SU-DHL-6 (cell line): ENCODE measurements around the gene STRBP.

ENCODE experiments used
- H2AFZ ChIP-seq: fragments of 200-600 bp; sonication (generic); 2 replicates; pipeline ENCODE4 v1.6.1; 2014; ENCODE audit warnings: low read depth, mild to moderate bottlenecking, moderate library complexity, mixed read lengths, antibody characterized with exemption, low read length; ENCODE audit not compliant: severe bottlenecking
- H3F3A ChIP-seq: fragments of 200-600 bp; shearing (Covaris generic); 2 replicates; pipeline ENCODE4 v1.6.0; 2016; ENCODE audit warnings: antibody characterized with exemption, mild to moderate bottlenecking; ENCODE audit not compliant: insufficient read depth
- H3K27ac ChIP-seq: fragments of 200-600 bp; sonication (generic); 2 replicates; pipeline ENCODE4 v1.5.1; 2016; ENCODE audit warnings: low read depth, mild to moderate bottlenecking, low read length, moderate library complexity, mixed read lengths
- H3K27me3 ChIP-seq: fragments of 200-600 bp; sonication (generic), shearing (Covaris generic); 2 replicates; pipeline ENCODE4 v1.6.0; 2014; ENCODE audit warnings: mild to moderate bottlenecking, low read length
- H3K36me3 ChIP-seq: fragments of 200-600 bp; sonication (generic); 2 replicates; pipeline ENCODE4 v1.6.1; 2014; ENCODE audit warnings: mild to moderate bottlenecking, low read length, mixed read lengths
- H3K4me2 ChIP-seq: fragments of 300-600, 200-600 bp; shearing (Covaris generic), sonication (generic); 2 replicates; pipeline ENCODE4 v1.6.0; 2014; ENCODE audit warnings: low read length, low read depth, mild to moderate bottlenecking; ENCODE audit not compliant: poor library complexity, severe bottlenecking
- H3K4me3 ChIP-seq: fragments of 200-600 bp; sonication (generic); 2 replicates; pipeline ENCODE4 v1.5.1; 2014; ENCODE audit warnings: antibody characterized with exemption, low read length, mild to moderate bottlenecking, mixed read lengths; ENCODE audit not compliant: insufficient read depth, poor library complexity, severe bottlenecking
- H3K79me2 ChIP-seq: fragments of 200-600 bp; sonication (generic); 2 replicates; pipeline ENCODE4 v1.6.1; 2014; ENCODE audit warnings: mild to moderate bottlenecking, low read length, moderate library complexity; ENCODE audit not compliant: insufficient read depth
- H3K9ac ChIP-seq: fragments of 200-600 bp; sonication (generic); 2 replicates; pipeline ENCODE4 v1.7.0; 2014; ENCODE audit warnings: mild to moderate bottlenecking, low read length
- H3K9me2 ChIP-seq: fragments of 200-600 bp; sonication (generic); replicated peaks from 2 replicates; pipeline ENCODE4 v1.6.1; 2014; ENCODE audit warnings: low read length; ENCODE audit not compliant: insufficient read depth
- H3K9me3 ChIP-seq: fragments of 200-600 bp; sonication (generic); 2 replicates; pipeline ENCODE4 v1.6.1; 2014; ENCODE audit warnings: low read length, mixed read lengths; ENCODE audit not compliant: insufficient read depth
- H4K20me1 ChIP-seq: fragments of 200-600 bp; sonication (generic); 2 replicates; pipeline ENCODE4 v1.6.1; 2014; ENCODE audit warnings: low read depth, mild to moderate bottlenecking, antibody characterized with exemption, low read length, moderate library complexity, mixed read lengths
- EZH2phosphoT487 ChIP-seq: fragments of 200-600 bp; sonication (generic), shearing (Covaris generic); conservative IDR thresholded peaks from 2 replicates; pipeline ENCODE4 v1.6.1; 2018; ENCODE audit warnings: mild to moderate bottlenecking, antibody characterized with exemption, low read length, moderate library complexity, mixed read lengths
- TF ChIP-seq, protein P1 (sequence below): fragments of 200-600 bp; sonication (generic); IDR thresholded peaks from one replicate; pipeline ENCODE4 v1.5.1; 2017; ENCODE audit warnings: antibody characterized with exemption, mild to moderate bottlenecking, low read length, moderate library complexity; ENCODE audit not compliant: insufficient read depth, poor library complexity, severe bottlenecking

STRBP gene

DNA sequence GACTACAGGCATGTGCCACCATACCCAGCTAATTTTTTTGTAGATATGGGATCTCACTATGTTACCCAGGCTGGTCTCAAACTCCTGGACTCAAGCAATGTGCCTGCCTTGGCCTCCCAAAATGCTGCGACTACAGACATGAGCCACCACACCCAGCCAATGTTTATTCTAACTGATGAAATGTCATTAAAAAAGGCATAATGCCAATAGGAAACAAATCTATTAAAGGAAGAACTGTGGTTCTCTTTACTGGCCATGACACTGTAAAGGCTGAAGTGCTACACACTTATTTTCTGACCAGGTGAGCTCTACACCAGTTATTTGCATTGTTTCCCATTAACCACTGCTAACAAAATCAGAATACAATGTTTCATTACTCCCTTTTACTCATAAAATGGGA lies 106.0 kb downstream of the STRBP start:
- Histone ChIP-seq H3K27ac (no peak overlapping the region), H3K27me3 (no peaks in the 10 kb centered on the region), H3K4me3 (no peak overlapping the region), H3K4me2 (no peak overlapping the region), H3K9me2 (no peaks in the 10 kb centered on the region), H4K20me1 (no peaks in the 10 kb centered on the region), H3K9me3 (no peaks in the 10 kb centered on the region), H3K9ac (no peak overlapping the region), H3K79me2 (peaks cover 49% of the 10 kb centered on the region), H3K36me3 (peaks cover 38% of the 10 kb centered on the region), H2AFZ (no peak overlapping the region), H3F3A (peaks cover 12% of the 10 kb centered on the region; the same call in 1 of the 2 replicates)
- TF ChIP-seq EZH2phosphoT487: no peak
- TF ChIP-seq, protein P1, sequence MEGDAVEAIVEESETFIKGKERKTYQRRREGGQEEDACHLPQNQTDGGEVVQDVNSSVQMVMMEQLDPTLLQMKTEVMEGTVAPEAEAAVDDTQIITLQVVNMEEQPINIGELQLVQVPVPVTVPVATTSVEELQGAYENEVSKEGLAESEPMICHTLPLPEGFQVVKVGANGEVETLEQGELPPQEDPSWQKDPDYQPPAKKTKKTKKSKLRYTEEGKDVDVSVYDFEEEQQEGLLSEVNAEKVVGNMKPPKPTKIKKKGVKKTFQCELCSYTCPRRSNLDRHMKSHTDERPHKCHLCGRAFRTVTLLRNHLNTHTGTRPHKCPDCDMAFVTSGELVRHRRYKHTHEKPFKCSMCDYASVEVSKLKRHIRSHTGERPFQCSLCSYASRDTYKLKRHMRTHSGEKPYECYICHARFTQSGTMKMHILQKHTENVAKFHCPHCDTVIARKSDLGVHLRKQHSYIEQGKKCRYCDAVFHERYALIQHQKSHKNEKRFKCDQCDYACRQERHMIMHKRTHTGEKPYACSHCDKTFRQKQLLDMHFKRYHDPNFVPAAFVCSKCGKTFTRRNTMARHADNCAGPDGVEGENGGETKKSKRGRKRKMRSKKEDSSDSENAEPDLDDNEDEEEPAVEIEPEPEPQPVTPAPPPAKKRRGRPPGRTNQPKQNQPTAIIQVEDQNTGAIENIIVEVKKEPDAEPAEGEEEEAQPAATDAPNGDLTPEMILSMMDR: no peak

DNA sequence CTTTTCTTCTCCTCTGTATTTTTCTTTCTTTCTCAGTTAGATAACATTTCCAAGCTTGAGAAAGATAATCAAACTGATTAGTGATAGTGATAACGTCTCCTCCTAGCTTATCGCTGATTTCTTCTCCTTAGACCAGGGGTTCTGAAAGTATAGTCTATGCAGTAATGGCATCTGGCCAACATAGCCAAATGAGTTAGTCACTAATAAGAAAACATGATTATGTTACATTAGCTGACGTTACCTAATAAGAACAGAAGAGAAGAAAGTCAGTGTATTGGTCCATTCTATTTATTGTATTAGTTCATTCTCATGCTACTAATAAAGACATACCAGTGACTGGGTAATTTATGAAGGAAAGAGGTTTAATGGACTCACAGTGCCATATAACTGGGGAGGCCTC lies 111.2 kb downstream of the STRBP start:
- H3K4me3 ChIP-seq: no peak overlapping the region
- H3K27me3 ChIP-seq: no peaks in the 10 kb centered on the region
- H3K4me2 ChIP-seq: no peak overlapping the region
- H4K20me1 ChIP-seq: no peaks in the 10 kb centered on the region
- no peak overlapping the region for H3K27ac ChIP-seq
- H3K9me2 ChIP-seq: no peaks in the 10 kb centered on the region
- no peak overlapping the region for H2AFZ ChIP-seq
- peaks cover 16% of the 10 kb centered on the region; the same call in 1 of the 2 replicates for H3K79me2 ChIP-seq
- no peak overlapping the region for H3K9ac ChIP-seq
- no peaks in the 10 kb centered on the region for H3K9me3 ChIP-seq
- H3F3A ChIP-seq: peaks cover 16% of the 10 kb centered on the region; the same call in 1 of the 2 replicates
- H3K36me3 ChIP-seq: peaks cover 68% of the 10 kb centered on the region
- no peak for TF ChIP-seq EZH2phosphoT487
- TF ChIP-seq, protein P1: no peak

DNA sequence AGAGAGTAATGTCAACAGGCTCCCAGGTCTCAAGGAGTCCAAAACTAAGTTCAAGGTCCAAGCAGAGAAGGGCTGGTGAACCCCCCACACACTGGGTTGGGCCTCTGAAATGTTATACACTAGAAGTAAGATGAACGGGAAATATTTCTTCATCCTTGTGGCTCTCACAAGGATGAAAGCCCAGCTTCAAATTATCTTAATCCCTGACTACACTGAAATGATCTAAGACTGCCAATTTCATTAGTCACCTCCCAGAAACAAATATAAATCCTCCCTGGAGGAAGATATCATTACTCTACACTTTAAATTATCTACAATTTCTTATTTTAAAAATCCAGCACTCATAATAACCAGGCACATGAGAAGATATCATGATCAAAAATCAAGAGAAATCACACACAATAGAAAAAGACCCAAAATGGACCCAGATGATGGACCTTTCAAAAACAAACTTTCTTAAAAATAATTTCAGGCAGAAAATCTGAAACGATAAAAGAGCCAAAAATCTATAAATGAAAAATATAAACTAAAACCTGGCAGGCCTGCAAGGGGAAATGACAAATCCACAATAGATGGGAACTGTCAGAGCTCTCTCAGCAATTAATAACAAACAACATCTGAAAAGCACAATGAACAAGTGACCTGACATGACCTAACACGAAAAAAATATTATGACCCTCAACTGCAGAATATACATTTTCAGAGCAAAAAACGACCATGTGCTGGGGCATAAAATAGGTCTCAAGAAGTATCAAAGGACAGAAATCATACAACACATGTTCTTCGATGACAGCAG lies 117.5 kb downstream of the STRBP start:
- H3K4me3 ChIP-seq: no peak overlapping the region
- H2AFZ ChIP-seq: no peak overlapping the region
- peaks cover 27% of the 10 kb centered on the region for H3K79me2 ChIP-seq
- no peak overlapping the region for H3K4me2 ChIP-seq
- H3K27ac ChIP-seq: no peak overlapping the region
- no peaks in the 10 kb centered on the region for H3K27me3 ChIP-seq
- no peaks in the 10 kb centered on the region for H3K9me2 ChIP-seq
- H3K9me3 ChIP-seq: no peaks in the 10 kb centered on the region
- H4K20me1 ChIP-seq: no peaks in the 10 kb centered on the region
- TF ChIP-seq, protein P1: no peak
- no peak for TF ChIP-seq EZH2phosphoT487
- H3F3A ChIP-seq: peaks cover 22% of the 10 kb centered on the region; the same call in 1 of the 2 replicates
- no peak overlapping the region for H3K9ac ChIP-seq
- H3K36me3 ChIP-seq: peaks cover 78% of the 10 kb centered on the region
